ENCODE data around the gene ADPRS. TPM values are rescaled to one million over a fixed set of nuclear protein-coding genes. Genes with fewer than 3 reads are reported as not detected.

ADPRS gene
- total RNA-seq, 1 experiment from 2014 or later = 30.0 TPM

DNA sequence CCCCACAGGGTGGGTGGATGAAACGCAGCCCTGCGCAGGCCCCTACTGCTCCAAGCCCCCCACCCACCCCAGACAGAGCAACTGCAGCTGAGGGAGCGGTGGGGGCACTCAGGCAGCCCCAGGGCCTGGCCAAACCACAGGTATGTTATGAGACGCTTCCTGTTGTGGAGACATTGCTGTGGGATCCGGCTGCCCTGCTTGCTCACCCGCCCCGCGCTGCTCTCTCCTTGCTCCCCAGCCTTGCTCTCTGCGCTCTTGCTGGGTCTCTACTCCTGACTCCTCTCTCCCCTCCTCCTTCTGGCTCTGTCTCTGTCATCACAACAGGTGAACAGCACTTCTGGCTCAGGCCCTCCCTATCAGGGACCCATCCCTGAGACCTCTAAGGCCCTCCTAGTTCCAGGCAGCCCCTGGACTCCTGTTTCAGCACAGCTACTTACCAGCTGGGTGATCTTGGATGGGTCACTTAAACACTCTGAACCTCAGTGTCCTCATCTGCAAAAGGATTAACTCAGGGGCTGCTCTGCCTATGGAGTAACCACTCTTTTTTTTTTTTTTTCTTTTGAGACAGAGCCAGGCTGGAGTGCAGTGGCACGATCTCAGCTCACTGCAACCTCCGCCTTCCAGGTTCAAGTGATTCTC, 20.5 kb downstream of the ADPRS start:
- Histone ChIP-seq H2AFZ (peak overlapping the region; percentile 78), H3K27me3 (ENCODE audit: insufficient read depth, low read depth) (no peaks in the 10 kb centered on the region), H3K79me2 (ENCODE audit: low read depth) (no peaks in the 10 kb centered on the region), H3K27ac (no peak overlapping the region), H4K20me1 (ENCODE audit: insufficient read depth) (no peaks in the 10 kb centered on the region), H3F3A (ENCODE audit: insufficient read depth, low read depth) (no peaks in the 10 kb centered on the region; the same call in 1 of the 2 replicates), H3K9me2 (ENCODE audit: insufficient read depth) (no peaks in the 10 kb centered on the region), H3K36me3 (ENCODE audit: low read depth) (no peaks in the 10 kb centered on the region), H3K4me1 (replicated peaks; ENCODE audit: insufficient read depth) (peaks cover 17% of the 10 kb centered on the region), H3K9me3 (ENCODE audit: insufficient read depth, low read depth) (no peaks in the 10 kb centered on the region), H3K4me3 (no peak overlapping the region), H3K4me2 (peak overlapping the region; percentile 70)
- ChIA-PET CTCF (interaction anchor here (0.6 to 0.7 kb wide), 3 partner anchors 9 to 191 kb away, joined by 3 to 6 read pairs (median 5); no protein-coding TSS in a partner anchor), POLR2A (ENCODE audit: unreplicated experiment) (no interaction called here)
- no TSS peak for BruUV-seq (replicated peaks)
- intact Hi-C loops (cut with micrococcal nuclease; ENCODE audit: unreplicated experiment) = no loop called here
- TF ChIP-seq, protein P1, sequence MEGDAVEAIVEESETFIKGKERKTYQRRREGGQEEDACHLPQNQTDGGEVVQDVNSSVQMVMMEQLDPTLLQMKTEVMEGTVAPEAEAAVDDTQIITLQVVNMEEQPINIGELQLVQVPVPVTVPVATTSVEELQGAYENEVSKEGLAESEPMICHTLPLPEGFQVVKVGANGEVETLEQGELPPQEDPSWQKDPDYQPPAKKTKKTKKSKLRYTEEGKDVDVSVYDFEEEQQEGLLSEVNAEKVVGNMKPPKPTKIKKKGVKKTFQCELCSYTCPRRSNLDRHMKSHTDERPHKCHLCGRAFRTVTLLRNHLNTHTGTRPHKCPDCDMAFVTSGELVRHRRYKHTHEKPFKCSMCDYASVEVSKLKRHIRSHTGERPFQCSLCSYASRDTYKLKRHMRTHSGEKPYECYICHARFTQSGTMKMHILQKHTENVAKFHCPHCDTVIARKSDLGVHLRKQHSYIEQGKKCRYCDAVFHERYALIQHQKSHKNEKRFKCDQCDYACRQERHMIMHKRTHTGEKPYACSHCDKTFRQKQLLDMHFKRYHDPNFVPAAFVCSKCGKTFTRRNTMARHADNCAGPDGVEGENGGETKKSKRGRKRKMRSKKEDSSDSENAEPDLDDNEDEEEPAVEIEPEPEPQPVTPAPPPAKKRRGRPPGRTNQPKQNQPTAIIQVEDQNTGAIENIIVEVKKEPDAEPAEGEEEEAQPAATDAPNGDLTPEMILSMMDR (conservative IDR thresholded peaks at IDR 0.05) = no peak
- TF ChIP-seq EZH2 (IDR thresholded peaks at IDR 0.05; ENCODE audit: low read depth) = no peak
- peak; percentile 63 to 77 for DNase-seq

DNA sequence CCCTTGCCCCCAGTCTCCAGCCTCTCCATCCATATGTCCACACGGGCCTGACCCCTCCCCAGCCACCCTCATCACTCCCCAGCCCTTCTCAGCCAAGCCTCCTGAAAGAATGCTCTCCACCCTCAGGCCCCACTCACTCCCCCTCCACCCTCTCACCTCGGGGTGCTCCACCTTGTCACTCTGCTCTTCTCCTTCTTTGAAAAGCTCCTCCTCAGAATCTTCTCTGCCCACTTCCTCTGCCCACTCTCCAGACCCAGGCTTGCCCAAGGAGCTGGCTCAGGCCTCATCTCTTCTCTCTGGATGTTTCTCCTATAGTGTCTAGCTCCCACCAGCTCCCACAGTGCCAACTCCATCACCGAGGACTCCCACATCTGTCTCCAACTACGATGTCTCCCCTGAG, 22.5 kb downstream of the ADPRS start:
- Histone ChIP-seq H3K36me3 (ENCODE audit: low read depth) (no peaks in the 10 kb centered on the region), H3K4me3 (no peak overlapping the region), H3K9me2 (ENCODE audit: insufficient read depth) (no peaks in the 10 kb centered on the region), H3K27ac (no peak overlapping the region), H3F3A (ENCODE audit: insufficient read depth, low read depth) (no peaks in the 10 kb centered on the region; the same call in 1 of the 2 replicates), H2AFZ (no peak overlapping the region), H3K4me2 (no peak overlapping the region), H3K4me1 (replicated peaks; ENCODE audit: insufficient read depth) (peaks cover 17% of the 10 kb centered on the region), H4K20me1 (ENCODE audit: insufficient read depth) (no peaks in the 10 kb centered on the region), H3K27me3 (ENCODE audit: insufficient read depth, low read depth) (no peaks in the 10 kb centered on the region), H3K79me2 (ENCODE audit: low read depth) (no peaks in the 10 kb centered on the region), H3K9me3 (ENCODE audit: insufficient read depth, low read depth) (no peaks in the 10 kb centered on the region)
- ChIA-PET CTCF (no interaction called here), POLR2A (ENCODE audit: unreplicated experiment) (no interaction called here)
- DNase-seq = no peak
- no TSS peak for BruUV-seq (replicated peaks)
- TF ChIP-seq, protein P1 (conservative IDR thresholded peaks at IDR 0.05) = no peak
- no peak for TF ChIP-seq EZH2 (IDR thresholded peaks at IDR 0.05; ENCODE audit: low read depth)
- intact Hi-C loops (cut with micrococcal nuclease; ENCODE audit: unreplicated experiment) = no loop called here

DNA sequence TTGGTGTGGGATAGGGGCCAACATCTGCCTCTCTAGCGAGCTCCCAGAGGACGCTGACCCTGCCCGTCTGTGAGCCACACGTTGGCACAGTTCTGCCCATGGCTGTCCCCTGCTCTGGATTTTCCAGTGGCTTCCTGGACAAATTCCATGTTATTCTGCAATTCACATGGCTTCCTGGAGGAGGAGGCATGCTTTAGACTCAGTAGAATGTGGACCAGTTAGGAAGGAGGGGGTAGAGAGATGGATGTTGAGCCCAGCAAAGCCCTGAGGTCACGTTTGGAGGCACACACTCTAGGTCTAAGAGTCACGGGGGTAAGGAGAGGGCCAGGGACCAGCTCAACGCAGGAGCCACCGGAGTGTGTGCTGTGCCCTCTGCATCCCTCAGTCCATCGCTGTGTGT, 24.1 kb downstream of the ADPRS start:
- H3K4me2 ChIP-seq = no peak overlapping the region
- H4K20me1 ChIP-seq (ENCODE audit: insufficient read depth) = no peaks in the 10 kb centered on the region; the same call in 1 of the 2 replicates
- H3K27ac ChIP-seq = no peak overlapping the region
- H3K27me3 ChIP-seq (ENCODE audit: insufficient read depth, low read depth) = no peaks in the 10 kb centered on the region
- H2AFZ ChIP-seq = no peak overlapping the region
- H3K9me3 ChIP-seq (ENCODE audit: insufficient read depth, low read depth) = no peaks in the 10 kb centered on the region
- no peaks in the 10 kb centered on the region for H3K79me2 ChIP-seq (ENCODE audit: low read depth)
- H3K9me2 ChIP-seq (ENCODE audit: insufficient read depth) = no peaks in the 10 kb centered on the region
- H3F3A ChIP-seq (ENCODE audit: insufficient read depth, low read depth) = peaks cover 5% of the 10 kb centered on the region; the same call in 1 of the 2 replicates
- DNase-seq = no peak
- intact Hi-C loops (cut with micrococcal nuclease; ENCODE audit: unreplicated experiment) = no loop called here
- no peak overlapping the region for H3K4me3 ChIP-seq
- POLR2A ChIA-PET (ENCODE audit: unreplicated experiment) = interaction anchor here (0.6 kb wide), 1 partner anchor 136 kb away, joined by 5 read pairs; no protein-coding TSS in a partner anchor
- TF ChIP-seq, protein P1 (conservative IDR thresholded peaks at IDR 0.05) = no peak
- TF ChIP-seq EZH2 (IDR thresholded peaks at IDR 0.05; ENCODE audit: low read depth) = no peak
- H3K4me1 ChIP-seq (replicated peaks; ENCODE audit: insufficient read depth) = peaks cover 17% of the 10 kb centered on the region
- H3K36me3 ChIP-seq (ENCODE audit: low read depth) = no peaks in the 10 kb centered on the region
- CTCF ChIA-PET = no interaction called here
- BruUV-seq (replicated peaks) = no TSS peak
